Neural cell (in vitro differentiated cells): ENCODE results near the gene EYS. TPM values are rescaled to one million over a fixed set of nuclear protein-coding genes. Genes with fewer than 3 reads are reported as not detected.

Experiments
- H2AFZ ChIP-seq: fragments of 200-600, 300-800 bp; sonication (generic), shearing (Covaris generic); 2 replicates; pipeline ENCODE4 v1.6.0; 2014; ENCODE audit warnings: low read depth, mild to moderate bottlenecking, antibody characterized with exemption, low read length, moderate library complexity
- H3F3A ChIP-seq: fragments of 200-600 bp; shearing (Covaris generic); 2 replicates; pipeline ENCODE4 v1.6.1; 2016; ENCODE audit warnings: mild to moderate bottlenecking, moderate library complexity, mixed read lengths, antibody characterized with exemption, low read length; ENCODE audit not compliant: insufficient read depth, poor library complexity, severe bottlenecking
- H3K27ac ChIP-seq: fragments of 200-600, 300-800 bp; sonication (generic), shearing (Covaris generic); 2 replicates; pipeline ENCODE4 v1.5.1; 2014; ENCODE audit warnings: mild to moderate bottlenecking, low read length, moderate library complexity
- H3K27me3 ChIP-seq: fragments of 300-800, 200-600 bp; sonication (generic), shearing (Covaris generic); 2 replicates; pipeline ENCODE4 v1.6.0; 2014; ENCODE audit warnings: mild to moderate bottlenecking, low read depth, low read length, moderate library complexity; ENCODE audit not compliant: insufficient read depth
- H3K36me3 ChIP-seq: fragments of 300-800, 200-600 bp; sonication (generic), shearing (Covaris generic); 2 replicates; pipeline ENCODE4 v1.5.1; 2014; ENCODE audit warnings: mild to moderate bottlenecking, antibody characterized with exemption, low read length, moderate library complexity; ENCODE audit not compliant: insufficient read depth
- H3K4me2 ChIP-seq: fragments of 300-800, 200-600 bp; sonication (generic), shearing (Covaris generic); 2 replicates; pipeline ENCODE4 v1.6.0; 2014; ENCODE audit warnings: mild to moderate bottlenecking, low read length
- H3K4me3 ChIP-seq: fragments of 300-800, 200-600 bp; sonication (generic), shearing (Covaris generic); 2 replicates; pipeline ENCODE4 v1.5.1; 2014; ENCODE audit warnings: mild to moderate bottlenecking, low read length, moderate library complexity
- H3K79me2 ChIP-seq: fragments of 200-600 bp; shearing (Covaris generic); replicated peaks from 2 replicates; pipeline ENCODE4 v1.6.0; 2014; ENCODE audit warnings: mild to moderate bottlenecking, low read length, moderate library complexity; ENCODE audit not compliant: insufficient read depth
- H3K9ac ChIP-seq: fragments of 300-800, 200-600 bp; sonication (generic), shearing (Covaris generic); 2 replicates; pipeline ENCODE4 v1.6.1; 2016; ENCODE audit warnings: mild to moderate bottlenecking, low read length, mixed read lengths
- H3K9me2 ChIP-seq: fragments of 200-600 bp; shearing (Covaris generic); 2 replicates; pipeline ENCODE4 v1.6.1; 2016; ENCODE audit warnings: mild to moderate bottlenecking, low read length, mixed read lengths; ENCODE audit not compliant: insufficient read depth
- H3K9me3 ChIP-seq: fragments of 200-600, 300-800 bp; sonication (generic), shearing (Covaris generic); 2 replicates; pipeline ENCODE4 v1.6.1; 2016; ENCODE audit warnings: mild to moderate bottlenecking, mixed run types, low read length, moderate library complexity, mixed read lengths
- H4K20me1 ChIP-seq: fragments of 200-600 bp; shearing (Covaris generic); 2 replicates; pipeline ENCODE4 v1.6.1; 2016; ENCODE audit warnings: mild to moderate bottlenecking, mixed run types; ENCODE audit not compliant: insufficient read depth
- CTCF ChIP-seq: fragments of 450-650 bp; IDR thresholded peaks from 2 replicates; pipeline ENCODE4 v1.5.1; 2014; ENCODE audit warnings: antibody characterized with exemption, mild to moderate bottlenecking, moderate library complexity; ENCODE audit not compliant: poor library complexity, severe bottlenecking
- EP300 ChIP-seq: fragments of 450-650 bp; conservative IDR thresholded peaks from 2 replicates; pipeline ENCODE4 v1.6.1; 2014; ENCODE audit warnings: antibody characterized with exemption, mild to moderate bottlenecking, moderate library complexity; ENCODE audit not compliant: poor library complexity, severe bottlenecking
- EZH2 ChIP-seq: fragments of 200-600, 300-800 bp; shearing (Covaris generic), sonication (generic); IDR thresholded peaks from 2 replicates; pipeline ENCODE4 v1.6.1; 2014; ENCODE audit warnings: antibody characterized with exemption, low read length, borderline replicate concordance, mild to moderate bottlenecking; ENCODE audit not compliant: insufficient read depth, poor library complexity, severe bottlenecking
- MXI1 ChIP-seq: fragments of 450-650 bp; conservative IDR thresholded peaks from 2 replicates; pipeline ENCODE4 v1.6.1; 2014; ENCODE audit warnings: antibody characterized with exemption, mild to moderate bottlenecking; ENCODE audit not compliant: poor library complexity, severe bottlenecking
- POLR2AphosphoS5 ChIP-seq: IDR thresholded peaks from 2 replicates; pipeline ENCODE4 v1.6.1; 2012
- RAD21 ChIP-seq: fragments of 450-650 bp; conservative IDR thresholded peaks from 2 replicates; pipeline ENCODE4 v1.6.1; 2014; ENCODE audit warnings: antibody characterized with exemption, mild to moderate bottlenecking, moderate library complexity
- REST ChIP-seq: IDR thresholded peaks from 2 replicates; pipeline ENCODE4 v1.6.1; 2012; ENCODE audit warnings: borderline replicate concordance
- SMC3 ChIP-seq: fragments of 450-650 bp; conservative IDR thresholded peaks from 2 replicates; pipeline ENCODE4 v1.6.1; 2014; ENCODE audit warnings: antibody characterized with exemption, mild to moderate bottlenecking, moderate library complexity; ENCODE audit not compliant: poor library complexity
- TAF1 ChIP-seq: IDR thresholded peaks from 2 replicates; pipeline ENCODE4 v1.6.1; 2012; ENCODE audit warnings: low read depth
- polyA plus RNA-seq: library from polyadenylated mRNA; depleted of rRNA; stranded (reverse); fragments of >200 nt; gene quantifications from 2 replicates; pipeline ENCODE4 v1.2.3, GENCODE V29; 2014

The EYS gene
- polyA plus RNA-seq, 1 donor from 2014 or later: 0.38 TPM

GRCh38 chr6:64664480-64664879 lies 1042.5 kb downstream of the EYS start:
- H3K9ac ChIP-seq: no peak overlapping the region
- H2AFZ ChIP-seq: no peak overlapping the region

GRCh38 chr6:64644024-64644423 lies 1063.0 kb downstream of the EYS start:
- Histone ChIP-seq H4K20me1 (no peaks in the 10 kb centered on the region), H3K27me3 (no peaks in the 10 kb centered on the region), H2AFZ (no peak overlapping the region), H3K9ac (no peak overlapping the region), H3F3A (no peaks in the 10 kb centered on the region), H3K36me3 (no peaks in the 10 kb centered on the region), H3K4me3 (no peak overlapping the region), H3K9me3 (no peaks in the 10 kb centered on the region), H3K27ac (no peak overlapping the region), H3K79me2 (no peaks in the 10 kb centered on the region), H3K9me2 (no peaks in the 10 kb centered on the region), H3K4me2 (no peak overlapping the region)
- no peak for TF ChIP-seq SMC3
- no peak for TF ChIP-seq POLR2AphosphoS5
- TF ChIP-seq REST: no peak
- no peak for TF ChIP-seq MXI1
- no peak for TF ChIP-seq TAF1
- no peak for TF ChIP-seq EZH2
- no peak for TF ChIP-seq EP300
- no peak for TF ChIP-seq CTCF
- TF ChIP-seq RAD21: no peak

More at GRCh38 chr6:64664480-64664879, 1042.5 kb downstream of the EYS start:
- Histone ChIP-seq H3K4me2 (no peak overlapping the region), H3K4me3 (no peak overlapping the region), H3K27me3 (no peaks in the 10 kb centered on the region), H3K36me3 (no peaks in the 10 kb centered on the region), H3K27ac (no peak overlapping the region), H3F3A (no peaks in the 10 kb centered on the region), H3K79me2 (no peaks in the 10 kb centered on the region), H3K9me2 (no peaks in the 10 kb centered on the region), H3K9me3 (no peaks in the 10 kb centered on the region), H4K20me1 (no peaks in the 10 kb centered on the region)
- TF ChIP-seq EP300 (no peak), RAD21 (no peak), CTCF (no peak), MXI1 (no peak), POLR2AphosphoS5 (no peak)
